ENCODE results near the gene BICD1. TPM values are rescaled to one million over a fixed set of nuclear protein-coding genes. Genes with fewer than 3 reads are reported as not detected.

BICD1 gene
- total RNA-seq, 1 donor from 2014 or later = 33.8 TPM

GRCh38 chr12:32398181-32398580 lies 291.5 kb downstream of the BICD1 start:
- TF ChIP-seq CTCF (IDR thresholded peaks at IDR 0.05) = no peak
- no peaks in the 10 kb centered on the region for H3K4me1 ChIP-seq
- no peak overlapping the region for H3K4me3 ChIP-seq
- intact Hi-C loops (cut with DNase I) = loop anchor here (5.0 to 10.0 kb wide), 2 partner anchors 137 to 291 kb away; partner anchors contain the start of gene BICD1
- no peaks in the 10 kb centered on the region for H3K36me3 ChIP-seq
- H3K9me3 ChIP-seq = no peaks in the 10 kb centered on the region
- no peaks in the 10 kb centered on the region for H3K27me3 ChIP-seq
- DNase-seq (ENCODE audit: low spot score in 2 of 2) = no peak
- peak overlapping the region in 1 of 2 donors; percentile 27 for H3K27ac ChIP-seq

GRCh38 chr12:32398816-32399369 lies 292.2 kb downstream of the BICD1 start:
- Histone ChIP-seq H3K4me1 (no peaks in the 10 kb centered on the region), H3K4me3 (peak overlapping the region; percentile 85 to 89), H3K36me3 (no peaks in the 10 kb centered on the region), H3K27me3 (no peaks in the 10 kb centered on the region), H3K9me3 (no peaks in the 10 kb centered on the region), H3K27ac (peak overlapping the region in 1 of 2 donors; percentile 56)
- no peak for TF ChIP-seq CTCF (IDR thresholded peaks at IDR 0.05)
- DNase-seq (ENCODE audit: low spot score in 2 of 2) = no peak
- intact Hi-C loops (cut with DNase I) = loop anchor here (5.0 to 10.0 kb wide), 2 partner anchors 136 to 292 kb away; partner anchors contain the start of gene BICD1

GRCh38 chr12:32399370-32400113 lies 292.9 kb downstream of the BICD1 start, which contains the start of gene FGD4:
Gene FGD4 (plus strand): TSS chr12:32399558.
- TF ChIP-seq CTCF (IDR thresholded peaks at IDR 0.05) = peak in 2 of 3 experiments; percentile 37 to 52
- peak within 1 kb of the TSS; percentile 34 to 73 for H3K27ac ChIP-seq
- intact Hi-C loops (cut with DNase I) = loop anchor here (5.0 to 10.0 kb wide), 3 partner anchors 48 to 292 kb away; partner anchors contain the start of gene BICD1
- no peaks in the 10 kb centered on the region for H3K4me1 ChIP-seq
- H3K9me3 ChIP-seq = no peaks in the 10 kb centered on the region
- H3K36me3 ChIP-seq = no peaks in the 10 kb centered on the region
- peak within 1 kb of the TSS; percentile 85 to 89 for H3K4me3 ChIP-seq
- H3K27me3 ChIP-seq = no peaks in the 10 kb centered on the region
- DNase-seq (ENCODE audit: low spot score in 2 of 2) = peak; percentile 57 to 89

GRCh38 chr12:32400114-32400672 lies 293.5 kb downstream of the BICD1 start:
- peak overlapping the region; percentile 85 to 89 for H3K4me3 ChIP-seq
- no peaks in the 10 kb centered on the region for H3K4me1 ChIP-seq
- no peaks in the 10 kb centered on the region for H3K27me3 ChIP-seq
- DNase-seq (ENCODE audit: low spot score in 2 of 2) = no peak
- H3K27ac ChIP-seq = peak overlapping the region in 1 of 2 donors; percentile 73
- H3K9me3 ChIP-seq = no peaks in the 10 kb centered on the region
- no peak for TF ChIP-seq CTCF (IDR thresholded peaks at IDR 0.05)
- intact Hi-C loops (cut with DNase I) = loop anchor here (5.0 kb wide), 1 partner anchor 47 kb away; no protein-coding TSS in a partner anchor
- no peaks in the 10 kb centered on the region for H3K36me3 ChIP-seq

- no peak for TF ChIP-seq CTCF (IDR thresholded peaks at IDR 0.05)
- intact Hi-C loops (cut with DNase I) = loop anchor here (5.0 kb wide), 1 partner anchor 46 kb away; no protein-coding TSS in a partner anchor
Observed at GRCh38 chr12:32400866-32401265, 294.2 kb downstream of the BICD1 start.

More at GRCh38 chr12:32400866-32401265, 294.2 kb downstream of the BICD1 start:
- Histone ChIP-seq H3K9me3 (no peaks in the 10 kb centered on the region), H3K27ac (no peak overlapping the region), H3K27me3 (no peaks in the 10 kb centered on the region), H3K36me3 (no peaks in the 10 kb centered on the region), H3K4me1 (no peaks in the 10 kb centered on the region), H3K4me3 (peak overlapping the region; percentile 85 to 89)
- DNase-seq (ENCODE audit: low spot score in 2 of 2) = no peak

All from ascending aorta (tissue), 2 donors.